HT-29 (cell line): Measurements from ENCODE around the gene CORO7. TPM values are rescaled to one million over a fixed set of nuclear protein-coding genes. Genes with fewer than 3 reads are reported as not detected.

Source experiments
- DNase-seq: peaks from one replicate; pipeline ENCODE4 v3.0.0-alpha.2; 2015; ENCODE audit warnings: low spot score
- total RNA-seq: library from RNA; depleted of rRNA; stranded (reverse); fragments of >200 nt; shearing (Covaris generic); gene quantifications from 2 replicates; pipeline ENCODE4 v1.2.3, GENCODE V29; 2014; rRNA removed

CORO7 gene
- total RNA-seq = 36.8 and 48.6 TPM in 2 replicates

DNA sequence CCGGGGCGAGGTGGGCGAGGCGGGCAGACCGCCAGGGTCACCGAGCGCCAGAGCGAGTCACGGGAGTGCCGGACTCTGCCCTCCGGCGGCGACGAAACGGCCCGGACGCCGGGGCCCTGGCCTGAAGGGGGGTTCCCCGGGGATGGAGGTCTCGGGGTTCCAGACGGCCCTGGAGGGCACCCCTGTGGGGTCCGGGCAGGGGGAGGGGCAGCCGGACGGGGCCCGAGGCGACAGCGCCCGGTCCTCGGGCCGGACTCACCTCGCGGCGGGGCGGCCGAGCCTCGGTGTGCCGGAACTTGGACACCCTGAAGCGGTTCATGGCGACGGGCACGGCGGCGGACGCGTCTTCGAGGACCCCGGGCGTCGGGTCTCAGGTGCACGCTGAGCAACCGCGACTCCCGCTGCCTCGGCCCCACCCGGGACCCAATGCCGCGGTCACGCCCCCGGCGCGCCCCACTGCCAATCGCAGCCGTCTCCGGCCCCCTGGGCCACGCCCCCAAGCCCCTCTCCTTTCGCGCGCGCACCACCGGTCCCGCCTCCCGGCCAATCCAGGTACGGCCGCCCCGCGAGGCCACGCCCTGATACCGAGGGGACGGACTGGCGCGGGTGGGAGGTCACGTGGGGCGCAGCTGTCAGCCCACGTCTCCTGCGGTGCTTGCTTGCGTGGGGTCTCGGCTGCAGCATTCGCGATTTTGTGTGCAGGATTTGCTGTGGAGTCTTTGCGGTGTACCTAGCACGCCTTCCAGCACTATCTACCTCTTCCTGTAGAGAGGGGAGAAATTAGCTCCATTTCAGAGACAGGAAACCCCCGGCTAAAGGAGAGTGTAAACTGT lies at the start of gene CORO7:
TSS of gene CORO7 (minus strand) at position 397 of the 833 bp plus-strand sequence. CDS start at position 319, 78 bp downstream.
- DNase-seq = peak; percentile 91

GRCh38 chr16:4463522-4464163 lies 47.2 kb upstream of the CORO7 start:
- DNase-seq = no peak

DNA sequence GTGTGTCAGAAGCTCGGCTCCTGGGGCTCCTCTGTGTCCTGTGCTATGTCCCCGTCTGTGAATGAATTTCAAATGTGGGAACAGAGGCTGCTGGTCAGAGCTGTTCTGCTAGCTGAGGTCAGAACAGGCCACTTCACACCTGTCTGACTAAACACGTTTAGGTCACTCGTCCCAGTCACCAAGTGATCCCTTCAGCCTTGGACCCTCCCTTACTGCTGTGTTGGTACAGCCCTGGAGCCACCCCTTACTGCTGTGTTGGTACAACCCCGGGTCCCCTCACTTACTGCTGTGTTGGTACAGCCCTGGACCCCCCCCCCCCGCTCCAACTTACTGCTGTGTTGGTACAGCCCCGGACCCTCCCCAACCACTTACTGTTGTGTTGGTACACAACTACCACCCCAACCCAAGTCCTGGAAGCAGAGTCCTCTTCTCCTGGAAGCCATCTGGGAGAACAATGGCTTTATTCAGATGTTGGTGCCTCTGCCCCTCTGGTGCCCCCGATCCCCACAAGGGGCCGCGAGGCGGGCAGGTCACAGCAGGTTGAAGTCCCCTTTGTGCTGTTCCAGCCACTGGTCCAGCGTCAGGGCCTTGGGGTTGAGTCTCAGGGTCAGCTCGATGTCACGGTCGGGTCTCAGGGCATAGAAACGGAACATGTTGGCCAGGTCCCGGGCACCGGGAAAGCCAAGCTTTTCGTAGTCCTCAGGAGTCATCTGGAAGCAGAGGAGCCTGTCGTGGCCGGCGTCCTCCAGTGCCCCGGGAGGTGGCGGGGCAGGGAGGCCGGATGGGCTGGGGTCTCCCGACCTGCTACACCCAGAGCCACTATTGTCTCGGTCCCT lies 45.1 kb upstream of the CORO7 start:
- DNase-seq = no peak

DNA sequence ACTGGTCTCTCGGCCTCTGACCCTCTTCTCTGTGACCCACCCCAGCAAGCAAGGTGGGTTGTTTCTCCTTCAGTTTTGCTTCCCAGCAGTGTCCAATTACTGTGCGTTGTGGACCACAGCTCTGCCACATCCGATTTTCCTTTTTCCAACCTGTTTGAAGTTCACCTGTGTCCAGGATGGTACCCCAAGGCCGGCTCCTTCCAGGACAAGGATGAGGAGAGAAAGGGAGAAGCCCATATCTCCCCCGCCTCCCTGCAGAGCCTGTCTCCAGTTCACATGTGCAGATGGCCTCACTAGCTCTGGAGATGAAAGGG lies 44.5 kb upstream of the CORO7 start:
- DNase-seq = no peak

DNA sequence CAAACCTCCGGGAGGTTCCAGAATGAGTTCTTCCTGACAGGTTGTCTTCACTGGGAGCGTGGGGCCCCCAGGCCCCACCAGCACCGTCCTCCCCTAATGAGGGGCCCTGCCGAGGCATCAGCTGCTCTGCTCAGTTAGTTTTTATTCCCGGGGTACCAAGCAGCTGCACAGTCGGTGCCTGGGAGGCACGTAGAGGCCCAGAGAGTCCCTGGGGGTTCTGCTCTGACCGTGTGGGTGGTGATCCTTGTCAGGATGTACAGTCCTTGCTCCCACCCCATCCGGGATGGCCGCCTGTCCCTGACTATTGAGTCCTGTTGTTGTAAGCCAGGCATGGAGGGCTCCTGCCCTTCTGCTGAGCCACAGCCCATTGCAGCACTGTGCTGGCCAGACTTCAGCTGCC lies 39.6 kb upstream of the CORO7 start:
- no peak for DNase-seq

GRCh38 chr16:4455081-4455480 lies 38.7 kb upstream of the CORO7 start:
- no peak for DNase-seq

DNA sequence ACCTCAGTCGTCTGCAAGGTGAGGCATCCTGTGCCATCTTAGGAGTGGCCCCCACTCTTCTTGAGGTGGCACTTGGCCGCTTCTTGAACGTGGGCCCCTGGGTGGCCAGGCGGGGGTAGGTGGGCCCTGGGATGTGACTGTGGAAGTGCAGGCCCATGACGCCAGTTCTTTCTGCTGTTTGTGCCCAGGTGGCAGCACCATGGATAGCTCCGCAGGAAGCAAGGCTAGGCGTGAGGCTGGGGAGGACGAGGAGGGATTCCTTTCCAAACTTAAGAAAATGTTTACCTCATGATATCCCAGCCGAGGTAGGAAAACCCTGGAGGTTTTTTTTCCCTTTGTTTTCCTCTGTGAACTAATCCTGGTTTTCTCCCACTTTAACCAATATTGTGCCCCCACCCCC lies 38.2 kb upstream of the CORO7 start:
- DNase-seq = no peak

DNA sequence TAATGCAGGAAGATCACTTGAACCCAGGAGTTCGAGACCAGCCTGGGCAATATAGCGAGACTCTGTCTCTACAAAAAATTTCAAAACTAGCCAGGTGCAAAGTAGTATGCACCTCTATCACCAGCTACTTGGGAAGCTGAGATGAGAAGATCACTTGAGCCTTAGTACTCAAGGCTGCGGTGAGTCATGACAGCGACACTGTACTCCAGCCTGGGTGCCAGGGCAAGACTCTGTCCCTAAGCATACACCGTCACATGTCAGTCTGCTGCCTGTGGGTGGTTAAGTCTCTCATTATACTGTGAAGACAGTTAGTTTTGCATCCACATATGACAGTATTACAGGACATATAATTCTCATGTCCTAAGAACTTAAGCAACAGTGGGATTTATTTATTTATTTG lies 36.3 kb upstream of the CORO7 start:
- DNase-seq = no peak

- no peak for DNase-seq
These were observed 34.6 kb upstream of the CORO7 start for GRCh38 chr16:4450931-4451519.

DNA sequence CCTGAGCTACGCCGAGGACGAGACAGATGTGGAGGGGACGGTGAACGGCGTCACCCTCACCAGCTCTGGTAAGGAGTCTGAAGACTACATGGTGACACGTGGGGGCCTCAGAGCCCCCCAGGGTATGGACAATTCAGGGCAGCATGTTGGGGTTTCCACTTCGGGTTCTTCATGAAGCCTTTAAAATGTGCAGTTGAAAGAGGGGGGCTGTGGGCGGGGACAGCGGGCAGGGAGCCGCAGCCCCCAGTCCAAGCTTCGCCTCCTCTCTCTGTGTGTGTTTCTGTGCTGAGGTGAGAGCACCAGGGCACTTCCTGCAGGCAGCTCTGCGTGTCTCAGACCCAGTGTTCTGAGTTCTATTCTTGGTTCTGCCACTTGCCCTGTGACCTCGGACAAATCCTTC lies 34.0 kb upstream of the CORO7 start:
- no peak for DNase-seq

DNA sequence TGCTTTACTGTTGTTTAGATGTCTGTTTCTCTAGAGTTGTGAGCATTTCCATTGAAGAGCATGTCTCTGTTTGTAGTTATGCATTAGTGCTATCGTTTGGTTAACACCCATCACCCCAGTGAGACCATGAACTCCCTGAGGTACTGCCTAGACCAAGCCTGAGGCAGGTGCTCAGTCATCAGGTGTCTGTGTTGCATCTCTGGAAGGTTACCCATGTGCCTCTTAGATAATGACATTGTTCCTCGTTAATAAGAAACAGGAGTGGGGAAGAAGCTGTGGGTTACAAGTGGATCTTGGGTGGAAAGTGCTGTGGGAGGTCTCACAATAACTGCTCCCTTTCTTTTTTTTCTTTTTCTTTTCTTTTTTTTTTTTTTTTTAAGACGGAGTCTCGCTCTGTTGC lies 27.6 kb upstream of the CORO7 start:
- DNase-seq = no peak

DNA sequence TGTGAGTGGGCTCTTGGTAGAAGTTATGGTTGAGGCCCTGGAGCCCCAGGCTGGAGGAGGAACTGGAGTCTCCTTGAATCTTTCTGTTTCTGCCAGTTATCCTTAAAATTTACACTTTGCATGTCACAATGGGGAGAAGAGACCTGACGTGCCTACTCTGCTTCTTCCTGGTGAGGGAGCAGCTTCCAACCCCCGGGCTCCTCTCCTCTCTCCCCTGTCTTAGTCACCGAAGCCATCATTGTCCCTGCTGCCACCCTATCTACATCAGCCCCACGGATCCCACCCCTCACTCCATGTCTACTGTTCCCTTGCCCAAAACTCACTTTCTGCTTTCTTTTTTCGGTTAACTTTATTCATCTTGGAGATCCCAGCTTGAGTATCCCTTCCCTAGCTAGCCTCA lies 26.9 kb upstream of the CORO7 start:
- DNase-seq = no peak

DNA sequence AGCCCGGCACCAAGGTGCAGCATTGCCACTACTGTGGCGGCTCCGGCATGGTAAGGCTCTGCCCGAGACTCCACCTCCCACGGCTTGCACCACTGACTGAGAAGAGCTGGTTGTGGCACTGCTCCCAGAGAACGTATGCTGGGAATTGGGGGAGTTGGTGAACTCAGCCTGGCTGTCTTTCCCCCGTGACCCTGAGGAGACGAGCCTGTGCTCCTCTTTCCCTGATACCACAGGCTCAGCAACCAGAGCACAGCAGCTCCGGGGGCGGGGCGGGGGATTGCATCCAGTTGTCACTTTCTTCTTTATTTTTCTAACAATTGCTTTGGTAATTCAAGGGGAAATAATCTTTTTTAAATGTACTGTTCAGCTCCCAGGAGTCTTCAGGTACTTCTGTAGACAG lies 26.0 kb upstream of the CORO7 start:
- no peak for DNase-seq

GRCh38 chr16:4437366-4437765 lies 21.0 kb upstream of the CORO7 start:
- no peak for DNase-seq

DNA sequence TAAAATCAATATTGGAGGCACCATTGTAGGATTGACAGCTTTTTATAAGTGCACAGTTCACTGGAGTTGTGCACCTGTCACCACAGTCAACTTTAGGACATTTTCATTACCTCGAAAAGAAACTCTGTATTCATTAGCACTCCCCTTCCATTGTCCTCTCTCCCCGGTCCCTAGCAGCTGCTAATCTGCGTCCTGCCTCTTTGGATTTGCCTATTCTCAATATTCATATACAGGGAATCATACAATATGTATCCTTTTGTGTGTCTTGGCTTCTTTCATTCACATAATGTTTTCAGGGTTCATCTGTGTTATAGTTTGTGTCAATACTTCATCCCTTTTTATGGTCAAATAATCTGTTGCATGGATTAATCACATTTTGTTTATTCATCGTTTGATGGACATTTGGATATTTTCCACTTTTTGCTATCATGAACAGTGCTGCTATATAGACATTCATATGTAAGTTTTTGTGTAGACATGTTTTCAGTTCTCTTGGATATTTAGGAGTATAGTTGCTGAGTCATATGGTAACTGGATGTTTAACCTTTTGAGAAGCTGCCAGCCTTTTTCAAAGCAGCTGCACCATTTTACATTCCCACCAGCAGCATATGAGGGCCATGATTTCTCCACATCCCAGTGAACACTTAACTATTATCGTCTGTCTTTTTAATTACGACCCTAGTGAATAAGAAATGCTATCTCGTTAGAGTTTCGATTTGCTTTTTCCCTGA lies 19.1 kb upstream of the CORO7 start:
- DNase-seq = no peak

GRCh38 chr16:4433914-4434787 lies 17.8 kb upstream of the CORO7 start:
- no peak for DNase-seq

- DNase-seq = no peak
These were observed 16.8 kb upstream of the CORO7 start for GRCh38 chr16:4433228-4433627.

- no peak for DNase-seq
These were observed 14.6 kb upstream of the CORO7 start for GRCh38 chr16:4431023-4431422.

GRCh38 chr16:4428500-4428899 lies 12.1 kb upstream of the CORO7 start:
- DNase-seq = no peak

- no peak for DNase-seq
These were observed 10.5 kb upstream of the CORO7 start for GRCh38 chr16:4426722-4427372.
